C1 segment of cervical spinal cord (tissue), 14 donors: ENCODE data around the gene CLSTN2.

Experiments used
- DNase-seq, 14 donors: peaks; one replicate each; lab custom pipeline; 2025; lab: John Stamatoyannopoulos, UW

Gene CLSTN2

GRCh38 chr3:140185375-140185774 is 250.4 kb downstream of the CLSTN2 start:
- no peak for DNase-seq

- DNase-seq = peak in 1 of 14 donors; percentile 22
Measured at GRCh38 chr3:140186421-140186920, 251.5 kb downstream of the CLSTN2 start.

GRCh38 chr3:140187028-140187427 is 252.0 kb downstream of the CLSTN2 start:
- DNase-seq = no peak

- DNase-seq = no peak
Measured at GRCh38 chr3:140187656-140188221, 252.8 kb downstream of the CLSTN2 start.

- no peak for DNase-seq
Measured at GRCh38 chr3:140188285-140188684, 253.3 kb downstream of the CLSTN2 start.

GRCh38 chr3:140189267-140189666 is 254.3 kb downstream of the CLSTN2 start:
- no peak for DNase-seq

- no peak for DNase-seq
Measured at GRCh38 chr3:140189976-140190375, 255.0 kb downstream of the CLSTN2 start.

- DNase-seq = no peak
Measured at GRCh38 chr3:140196970-140197369, 262.0 kb downstream of the CLSTN2 start.

GRCh38 chr3:140198242-140198641 is 263.3 kb downstream of the CLSTN2 start:
- peak in 11 of 14 donors; percentile 4 to 69 (median 51) for DNase-seq

GRCh38 chr3:140199008-140199407 is 264.0 kb downstream of the CLSTN2 start:
- DNase-seq = no peak

GRCh38 chr3:140199743-140200142 is 264.8 kb downstream of the CLSTN2 start:
- DNase-seq = no peak

GRCh38 chr3:140203510-140203909 is 268.5 kb downstream of the CLSTN2 start:
- DNase-seq = no peak

GRCh38 chr3:140204271-140204984 is 269.4 kb downstream of the CLSTN2 start:
- DNase-seq = no peak

GRCh38 chr3:140205598-140205997 is 270.6 kb downstream of the CLSTN2 start:
- DNase-seq = no peak

- no peak for DNase-seq
Measured at GRCh38 chr3:140206196-140207040, 271.4 kb downstream of the CLSTN2 start.

- no peak for DNase-seq
Measured at GRCh38 chr3:140207541-140207940, 272.6 kb downstream of the CLSTN2 start.

- DNase-seq = no peak
Measured at GRCh38 chr3:140216249-140216648, 281.3 kb downstream of the CLSTN2 start.

GRCh38 chr3:140219291-140219690 is 284.3 kb downstream of the CLSTN2 start:
- no peak for DNase-seq

- DNase-seq = no peak
Measured at GRCh38 chr3:140219923-140220452, 285.0 kb downstream of the CLSTN2 start.

- no peak for DNase-seq
Measured at GRCh38 chr3:140223197-140223596, 288.2 kb downstream of the CLSTN2 start.

- no peak for DNase-seq
Measured at GRCh38 chr3:140223631-140224030, 288.6 kb downstream of the CLSTN2 start.

GRCh38 chr3:140224307-140224706 is 289.3 kb downstream of the CLSTN2 start:
- DNase-seq = no peak
